ENCODE data around the gene POLR2H.

DNA sequence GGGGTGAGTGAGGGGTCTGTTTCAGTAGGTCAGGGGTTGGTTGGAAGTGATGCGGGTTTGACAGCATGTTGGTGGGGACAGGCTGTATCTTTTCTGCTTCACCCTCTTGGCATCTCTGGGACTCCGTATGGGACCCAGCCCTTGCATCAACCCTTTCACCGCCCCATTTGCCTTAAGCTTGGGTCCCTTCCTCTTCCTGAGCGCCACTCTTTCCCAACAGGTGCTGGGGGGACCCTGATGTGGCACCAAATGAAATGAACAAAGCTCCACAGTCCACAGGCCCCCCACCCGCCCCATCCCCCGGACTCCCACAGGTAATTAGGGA lies 46.0 kb upstream of the POLR2H start:
- TF ChIP-seq, protein P1, sequence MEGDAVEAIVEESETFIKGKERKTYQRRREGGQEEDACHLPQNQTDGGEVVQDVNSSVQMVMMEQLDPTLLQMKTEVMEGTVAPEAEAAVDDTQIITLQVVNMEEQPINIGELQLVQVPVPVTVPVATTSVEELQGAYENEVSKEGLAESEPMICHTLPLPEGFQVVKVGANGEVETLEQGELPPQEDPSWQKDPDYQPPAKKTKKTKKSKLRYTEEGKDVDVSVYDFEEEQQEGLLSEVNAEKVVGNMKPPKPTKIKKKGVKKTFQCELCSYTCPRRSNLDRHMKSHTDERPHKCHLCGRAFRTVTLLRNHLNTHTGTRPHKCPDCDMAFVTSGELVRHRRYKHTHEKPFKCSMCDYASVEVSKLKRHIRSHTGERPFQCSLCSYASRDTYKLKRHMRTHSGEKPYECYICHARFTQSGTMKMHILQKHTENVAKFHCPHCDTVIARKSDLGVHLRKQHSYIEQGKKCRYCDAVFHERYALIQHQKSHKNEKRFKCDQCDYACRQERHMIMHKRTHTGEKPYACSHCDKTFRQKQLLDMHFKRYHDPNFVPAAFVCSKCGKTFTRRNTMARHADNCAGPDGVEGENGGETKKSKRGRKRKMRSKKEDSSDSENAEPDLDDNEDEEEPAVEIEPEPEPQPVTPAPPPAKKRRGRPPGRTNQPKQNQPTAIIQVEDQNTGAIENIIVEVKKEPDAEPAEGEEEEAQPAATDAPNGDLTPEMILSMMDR (IDR thresholded peaks at IDR 0.05; ENCODE audit: low read depth, low read length, poor library complexity, severe bottlenecking) = no peak
- TF ChIP-seq EZH2phosphoT487 (IDR thresholded peaks at IDR 0.05; ENCODE audit: borderline replicate concordance, low read length) = no peak

All from DOHH2 (cell line).